Stimulated activated CD8-positive, alpha-beta memory T cell treated with anti-CD3 and anti-CD28 coated beads, Interleukin-7, amount 100 ng/mL, for 1 hour (primary cell): ENCODE measurements around the gene KIAA1958.
"Not testable (repeated sequence)": the region's sequence is repeated elsewhere in the genome, so short reads cannot be mapped to it uniquely, and the experiment has no call there.

Experiments
- DNase-seq, 2 donors: peaks; one replicate each; pipeline ENCODE4 v3.0.0-alpha.2; 2020; ENCODE audit warnings: low read depth in 2 of 2

Gene KIAA1958

GRCh38 chr9:112555101-112555643 is 68.5 kb downstream of the KIAA1958 start:
- no peak for DNase-seq

GRCh38 chr9:112555844-112556482 is 69.3 kb downstream of the KIAA1958 start:
- DNase-seq = no peak

DNA sequence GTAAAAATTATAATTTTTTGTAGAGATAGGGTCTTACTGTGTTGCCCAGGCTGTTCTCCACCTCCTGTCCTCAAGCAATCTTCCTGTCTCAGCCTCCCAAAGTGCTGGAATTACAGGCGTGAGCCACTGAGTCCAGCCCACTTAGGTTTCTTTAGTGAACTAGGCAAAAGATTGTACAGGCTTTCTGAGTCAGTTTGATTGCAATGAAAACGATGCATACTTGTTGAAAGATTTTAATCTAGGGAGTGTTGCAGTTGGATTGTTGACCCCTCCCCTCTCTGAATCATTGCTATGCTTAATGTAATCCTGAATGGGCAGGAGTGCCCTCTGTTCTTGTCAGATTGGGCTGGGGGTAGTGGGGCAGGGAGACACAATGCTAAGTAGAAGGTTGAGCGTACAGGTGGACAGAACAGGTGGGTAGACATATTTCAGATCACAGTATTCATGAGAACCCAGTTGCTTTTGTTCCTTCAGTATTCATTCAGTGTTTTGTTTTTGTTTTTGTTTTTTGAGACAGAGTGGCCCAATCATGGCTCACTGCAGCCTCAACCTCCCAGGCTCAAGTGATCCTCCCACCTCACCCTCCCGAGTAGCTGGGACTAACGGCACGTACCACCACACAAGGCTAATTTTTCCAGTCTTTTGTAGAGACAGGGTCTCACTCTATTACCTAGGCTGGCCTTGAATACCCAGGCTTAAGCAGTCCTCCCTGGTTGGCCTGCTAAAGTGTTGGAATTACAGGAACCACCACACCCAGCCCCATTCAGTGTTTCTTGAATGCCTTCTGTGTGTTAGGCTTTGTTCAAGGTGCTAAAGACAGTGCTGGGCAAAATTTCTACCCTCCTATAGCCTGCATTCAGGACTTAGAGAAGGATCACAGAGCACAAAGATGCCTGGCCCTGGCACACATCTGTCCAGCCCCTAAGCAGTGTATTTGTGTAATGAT is 70.1 kb downstream of the KIAA1958 start:
- DNase-seq = no peak

- DNase-seq = no peak
These were observed 71.8 kb downstream of the KIAA1958 start for GRCh38 chr9:112558476-112558875.

GRCh38 chr9:112558978-112559377 is 72.4 kb downstream of the KIAA1958 start:
- no peak for DNase-seq

GRCh38 chr9:112559629-112560413 is 73.2 kb downstream of the KIAA1958 start:
- no peak for DNase-seq

DNA sequence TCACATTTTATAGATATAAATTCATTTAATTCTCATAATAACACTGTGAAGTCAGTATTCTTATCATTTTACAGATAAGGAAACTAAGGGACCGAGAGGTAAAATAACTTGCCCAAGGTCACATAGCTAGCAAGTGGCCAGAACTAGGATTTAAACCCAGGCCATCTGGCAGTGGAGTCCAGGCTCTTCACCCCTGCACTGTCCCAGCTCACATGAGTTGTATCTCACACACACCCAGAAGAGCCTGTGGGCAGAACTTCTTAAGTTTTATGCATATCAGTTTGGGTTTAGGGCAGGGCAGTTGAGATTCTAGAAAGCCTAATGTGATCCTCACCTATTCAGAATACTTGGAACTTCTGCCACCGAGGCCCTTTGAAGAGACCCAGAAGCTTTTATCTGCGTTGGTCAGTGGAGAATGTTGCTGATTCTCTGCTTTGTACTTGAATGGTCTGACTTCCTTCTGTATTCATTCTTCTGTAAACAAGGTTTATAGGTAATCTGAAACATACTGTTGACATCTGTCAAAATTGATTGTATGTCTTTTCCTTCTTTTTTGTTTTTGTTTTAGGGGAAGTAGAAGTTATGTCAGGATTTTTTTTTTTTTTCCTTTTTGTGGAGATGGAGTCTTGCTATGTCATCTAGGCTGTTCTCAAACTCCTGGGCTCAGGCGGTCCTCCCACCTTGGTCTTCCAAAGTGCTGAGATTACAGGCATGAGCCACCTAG is 75.8 kb downstream of the KIAA1958 start:
- DNase-seq = no peak

DNA sequence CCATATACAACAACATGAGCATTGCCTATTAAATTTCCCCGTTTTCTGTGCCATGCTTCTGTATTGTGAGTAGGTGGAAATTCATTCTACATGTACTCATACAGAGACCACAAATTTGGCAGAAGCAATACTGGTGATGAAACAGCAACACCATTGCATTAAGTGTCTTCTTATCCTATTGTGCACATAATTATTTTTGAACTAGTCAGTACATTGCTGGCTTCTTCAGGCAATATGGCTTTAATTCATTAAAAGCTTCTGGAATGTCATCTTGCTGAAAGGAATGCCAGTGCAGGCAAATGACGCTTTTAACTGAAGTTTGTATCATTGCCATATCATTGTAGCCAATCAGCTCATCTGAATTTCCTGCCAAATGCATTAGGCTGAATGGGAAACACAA is 82.6 kb downstream of the KIAA1958 start:
- DNase-seq = no peak

DNA sequence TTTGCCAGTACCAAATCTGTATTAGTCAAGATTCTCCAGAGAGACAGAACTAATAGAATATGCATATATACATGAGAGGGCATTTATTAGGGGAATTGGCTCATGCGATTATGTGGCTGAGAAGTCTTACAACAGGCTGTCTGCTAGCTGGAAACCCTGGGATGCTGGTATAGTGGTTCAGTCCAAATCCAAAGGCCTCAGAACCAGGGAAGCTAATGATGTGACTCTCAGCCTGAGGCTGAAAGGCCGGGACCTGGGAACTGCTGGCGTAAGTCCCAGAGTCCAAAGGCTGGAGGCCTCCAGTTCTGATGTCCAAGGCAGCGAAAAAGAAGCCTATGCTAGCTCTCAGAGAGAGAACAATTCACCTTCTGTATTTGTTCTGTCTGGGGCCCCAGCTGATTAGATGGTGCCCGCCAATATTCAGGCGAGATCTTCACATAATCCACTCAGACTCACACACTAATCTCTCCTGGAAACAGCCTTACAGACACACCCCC is 84.1 kb downstream of the KIAA1958 start:
- no peak for DNase-seq

GRCh38 chr9:112571624-112572355 is 85.2 kb downstream of the KIAA1958 start:
- no peak for DNase-seq

GRCh38 chr9:112572416-112572815 is 85.8 kb downstream of the KIAA1958 start:
- DNase-seq = no peak

DNA sequence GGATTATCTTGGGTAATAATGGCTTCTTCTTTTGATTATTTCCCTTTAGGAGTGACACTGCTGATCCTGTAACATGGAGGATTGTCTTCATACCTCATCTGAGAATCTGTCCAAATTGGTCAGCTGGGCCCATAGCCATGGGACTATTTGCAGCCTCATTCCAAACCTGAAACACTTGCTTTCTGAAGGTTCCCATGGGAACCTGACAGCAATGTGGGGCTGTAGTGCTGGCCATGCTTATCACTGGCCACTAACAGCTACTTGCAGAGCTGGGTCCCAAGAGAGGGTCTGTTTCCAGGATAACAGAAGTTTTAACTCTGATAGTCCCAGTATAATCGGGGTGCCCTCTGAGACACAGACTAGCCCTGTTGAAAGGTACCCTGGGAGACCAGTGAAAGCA is 87.4 kb downstream of the KIAA1958 start:
- no peak for DNase-seq

DNA sequence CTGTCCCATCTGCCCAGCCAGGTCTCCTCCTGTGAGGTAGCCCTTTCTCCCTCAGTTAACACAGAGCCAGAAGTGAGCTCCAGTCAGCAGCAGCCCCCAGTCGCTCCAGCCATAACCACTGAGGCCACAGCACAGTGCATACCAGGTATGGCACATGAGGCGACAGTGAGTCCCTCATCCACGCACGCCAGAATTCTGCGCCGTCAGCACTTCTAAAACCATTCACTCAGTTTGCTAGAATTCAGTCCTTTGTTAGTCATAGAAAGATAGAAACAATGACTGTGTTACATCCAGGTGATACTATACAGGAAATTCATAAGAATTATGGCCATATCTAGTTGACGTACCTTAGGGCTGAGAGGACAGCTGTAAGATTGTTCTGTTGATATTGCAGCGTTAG is 88.5 kb downstream of the KIAA1958 start:
- no peak for DNase-seq

DNA sequence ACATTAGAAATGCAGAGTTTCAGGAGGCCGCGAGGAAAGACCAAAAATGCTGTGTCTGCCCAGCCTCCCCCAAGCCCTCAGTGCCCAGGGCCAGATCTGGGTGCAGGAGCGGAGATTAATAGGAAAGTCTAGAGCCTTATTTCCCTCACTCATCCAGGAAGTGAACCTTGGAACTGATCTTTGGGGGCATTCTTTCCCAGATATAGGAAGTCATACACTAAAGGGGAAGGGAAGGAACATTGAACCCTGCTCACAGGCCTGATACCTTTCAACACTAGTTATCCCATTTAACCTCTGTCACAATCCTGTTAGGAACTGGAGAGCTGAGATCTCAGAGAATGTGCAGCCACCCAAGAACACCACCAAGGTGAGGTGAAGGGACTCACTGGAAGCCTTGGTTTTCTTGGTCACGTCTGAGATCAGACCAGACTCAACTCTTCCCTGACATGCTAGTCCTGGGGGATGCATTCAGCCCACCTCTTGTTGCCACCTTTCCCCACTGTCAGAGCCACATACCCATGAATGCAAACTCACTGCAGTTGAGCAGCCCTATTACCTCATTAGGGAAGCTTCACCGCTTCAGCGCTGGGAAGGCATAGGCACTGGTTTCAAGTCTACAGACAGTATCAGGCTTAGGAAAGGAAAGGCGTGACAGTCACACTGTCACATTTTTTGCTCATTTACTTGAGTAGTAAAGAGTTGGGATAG is 95.0 kb downstream of the KIAA1958 start:
- DNase-seq = no peak

- DNase-seq = no peak
These were observed 96.0 kb downstream of the KIAA1958 start for GRCh38 chr9:112582371-112583262.

- DNase-seq = no peak
These were observed 100.0 kb downstream of the KIAA1958 start for GRCh38 chr9:112586599-112587155.

- not testable (repeated sequence) for DNase-seq
These were observed 105.2 kb downstream of the KIAA1958 start for GRCh38 chr9:112591875-112592274.

GRCh38 chr9:112599732-112600131 is 113.1 kb downstream of the KIAA1958 start:
- no peak for DNase-seq
